Activated CD8-positive, alpha-beta T cell treated with anti-CD3 and anti-CD28 coated beads, Interleukin-2, amount 10 ng/mL, durations not matched to agents 7 days and 5 days (primary cell): ENCODE measurements around the gene CREB3. TPM values are rescaled to one million over a fixed set of nuclear protein-coding genes. Genes with fewer than 3 reads are reported as not detected.

Experiments
- ATAC-seq: fragments of 150-1000 bp; cut with Tn5 transposase; one replicate; pipeline ENCODE4 v1.10.0; 2021; ENCODE audit warnings: moderate library complexity
- CTCF ChIA-PET: fragments of 350-600 bp; sonication (Branson Sonifier 250); formaldehyde crosslinking; loops from one replicate; lab custom pipeline; 2021; ENCODE audit warnings: antibody characterized with exemption; lab: Charles Lee
- POLR2A ChIA-PET: fragments of 350-600 bp; sonication (Branson Sonifier 250); formaldehyde crosslinking; loops from one replicate; lab custom pipeline; 2021; ENCODE audit warnings: antibody characterized with exemption; lab: Charles Lee
- DNase-seq: peaks from one replicate; pipeline ENCODE4 v3.0.0-alpha.2; 2020
- H3K27ac Mint-ChIP-seq: one replicate; pipeline ENCODE4 v1.8.0; 2021; ENCODE audit warnings: mild to moderate bottlenecking, mixed read lengths
- H3K27me3 Mint-ChIP-seq: one replicate; pipeline ENCODE4 v1.8.0; 2021; ENCODE audit warnings: low read depth, mixed read lengths
- H3K36me3 Mint-ChIP-seq: one replicate; pipeline ENCODE4 v1.8.0; 2021; ENCODE audit warnings: low read depth, mixed read lengths
- H3K4me1 Mint-ChIP-seq: one replicate; pipeline ENCODE4 v1.8.0; 2021; ENCODE audit warnings: low read depth, mixed read lengths
- H3K4me3 Mint-ChIP-seq: one replicate; pipeline ENCODE4 v1.8.0; 2021; ENCODE audit warnings: mild to moderate bottlenecking, mixed read lengths
- H3K9me3 Mint-ChIP-seq: one replicate; pipeline ENCODE4 v1.8.0; 2022; ENCODE audit warnings: mixed read lengths; ENCODE audit not compliant: insufficient read depth
- total RNA-seq, 2 experiments: library from RNA; stranded (reverse); gene quantifications; one replicate each; pipeline ENCODE4 v1.2.3, GENCODE V29; 2021

CREB3 gene
- total RNA-seq, 2 experiments from 2014 or later: 21.6 to 21.7 TPM

DNA sequence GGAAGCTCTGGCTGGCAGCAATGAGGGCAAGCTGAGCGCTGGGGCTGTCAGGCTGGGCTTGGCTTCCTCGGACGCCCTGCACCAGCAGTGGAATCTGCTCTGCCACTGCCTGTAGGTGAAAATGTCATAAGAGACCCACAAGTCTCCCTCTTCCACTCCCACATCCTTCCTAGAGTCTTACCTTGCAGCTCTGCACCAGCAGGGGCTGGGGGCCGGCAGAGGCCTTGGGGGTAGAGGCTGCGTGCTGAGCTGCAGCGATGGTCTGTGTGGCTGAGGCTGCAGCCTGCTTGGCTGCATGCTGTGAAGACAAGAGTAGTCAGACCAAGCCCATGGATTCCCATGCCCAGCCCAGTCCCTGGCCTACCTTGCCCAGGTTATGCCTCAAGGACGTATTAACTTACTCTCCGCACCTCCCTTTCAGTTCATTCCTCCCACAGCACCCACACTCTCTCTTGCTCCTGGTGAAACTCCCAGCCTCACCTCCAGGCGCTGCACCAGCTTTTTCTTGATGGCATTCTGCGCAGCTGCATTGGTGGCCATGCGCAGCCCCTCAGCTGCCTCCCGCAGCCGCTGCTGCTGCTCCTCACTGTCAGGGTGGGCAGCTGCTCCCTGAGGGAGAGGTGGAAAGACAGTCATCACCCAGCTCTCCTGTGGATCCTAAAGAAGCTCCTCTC lies 17.8 kb upstream of the CREB3 start:
- CTCF ChIA-PET: interaction anchor here (1.2 to 23.9 kb wide), 3 partner anchors 13 to 98 kb away, joined by 3 to 209 read pairs (median 16); no protein-coding TSS in a partner anchor
- no peaks in the 10 kb centered on the region for H3K9me3 Mint-ChIP-seq
- H3K27ac Mint-ChIP-seq: no peak overlapping the region
- no peak overlapping the region for H3K4me3 Mint-ChIP-seq
- POLR2A ChIA-PET: interaction anchor here (0.7 to 1.7 kb wide), 3 partner anchors 9 to 68 kb away, joined by 3 to 6 read pairs (median 4); no protein-coding TSS in a partner anchor
- peaks cover 82% of the 10 kb centered on the region for H3K36me3 Mint-ChIP-seq
- no peaks in the 10 kb centered on the region for H3K27me3 Mint-ChIP-seq
- H3K4me1 Mint-ChIP-seq: peaks cover 3% of the 10 kb centered on the region
- ATAC-seq (no peak), DNase-seq (no peak)

DNA sequence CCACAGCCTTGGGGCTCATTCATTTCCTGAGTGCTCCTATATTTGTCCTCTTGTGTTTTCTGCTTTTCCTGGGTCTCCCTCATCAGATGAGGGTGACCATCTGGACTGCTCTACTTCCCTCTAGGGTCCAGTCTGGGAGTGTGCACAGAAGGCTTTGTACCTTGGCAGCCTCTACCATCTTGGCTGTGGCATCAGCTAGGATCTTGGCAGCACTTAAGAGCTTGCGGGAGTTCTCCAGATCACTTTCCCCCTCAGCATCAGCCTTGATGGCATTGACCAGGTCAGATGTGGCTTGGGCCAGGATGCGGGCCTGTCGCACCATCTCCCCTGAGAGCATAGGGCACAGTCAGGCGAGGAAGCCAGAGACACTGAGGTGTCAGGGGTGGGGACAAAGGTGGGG lies 16.2 kb upstream of the CREB3 start:
- H3K4me1 Mint-ChIP-seq: peaks cover 3% of the 10 kb centered on the region
- H3K36me3 Mint-ChIP-seq: peaks cover 83% of the 10 kb centered on the region
- CTCF ChIA-PET: interaction anchor here (0.9 to 23.9 kb wide), 3 partner anchors 10 to 20 kb away, joined by 3 to 209 read pairs (median 6); no protein-coding TSS in a partner anchor
- no peak for ATAC-seq
- no peaks in the 10 kb centered on the region for H3K9me3 Mint-ChIP-seq
- no peaks in the 10 kb centered on the region for H3K27me3 Mint-ChIP-seq
- no peak overlapping the region for H3K4me3 Mint-ChIP-seq
- DNase-seq: no peak
- POLR2A ChIA-PET: no interaction called here
- H3K27ac Mint-ChIP-seq: peak overlapping the region; percentile 41

DNA sequence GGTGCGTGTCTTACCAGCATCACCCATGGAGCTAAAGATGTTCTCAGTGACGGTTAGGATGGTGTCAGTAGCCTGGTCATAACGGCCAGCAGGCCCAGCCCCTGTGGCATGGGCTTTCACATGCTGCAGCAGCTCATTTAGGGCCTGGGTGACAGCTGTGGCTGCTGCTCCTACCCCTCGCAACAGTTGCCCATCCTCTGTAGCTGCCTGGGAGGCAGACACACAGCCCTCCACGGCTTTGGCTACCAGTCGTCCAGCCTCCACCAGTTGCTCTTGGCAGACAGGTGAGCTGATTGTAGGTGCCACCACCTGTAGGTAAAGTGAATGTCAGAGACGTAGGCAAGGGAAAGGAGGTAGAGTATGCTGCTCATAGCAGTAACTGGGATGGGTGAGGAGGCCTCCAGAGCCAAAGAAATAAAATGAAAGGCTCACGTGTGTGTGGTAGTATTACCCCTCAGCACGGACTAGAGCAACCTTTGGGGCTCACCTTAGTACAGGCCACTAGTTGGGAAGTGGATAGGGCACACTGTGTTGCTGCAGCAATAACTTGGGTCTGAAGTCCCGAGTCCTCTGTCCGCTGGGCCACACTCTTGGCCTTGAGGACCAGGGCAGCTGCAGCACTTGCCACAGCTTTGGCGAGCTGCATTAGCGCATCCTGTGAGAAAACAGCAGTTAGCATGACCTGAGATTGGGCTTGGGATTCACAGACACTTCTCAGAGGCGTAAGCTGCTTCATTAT lies 15.2 kb upstream of the CREB3 start:
- H3K36me3 Mint-ChIP-seq: peaks cover 85% of the 10 kb centered on the region
- DNase-seq (no peak), ATAC-seq (no peak)
- no peaks in the 10 kb centered on the region for H3K27me3 Mint-ChIP-seq
- no peaks in the 10 kb centered on the region for H3K9me3 Mint-ChIP-seq
- no peak overlapping the region for H3K27ac Mint-ChIP-seq
- peaks cover 3% of the 10 kb centered on the region for H3K4me1 Mint-ChIP-seq
- ChIA-PET POLR2A (interaction anchor here (0.6 to 1.1 kb wide), 2 partner anchors 15 to 554 kb away, joined by 3 read pairs; partner anchors contain the start of genes CREB3 and TLN1), CTCF (interaction anchor here (1.2 to 23.9 kb wide), 3 partner anchors 11 to 21 kb away, joined by 4 to 209 read pairs (median 6); partner anchors contain the start of genes CREB3 and TLN1)
- no peak overlapping the region for H3K4me3 Mint-ChIP-seq

DNA sequence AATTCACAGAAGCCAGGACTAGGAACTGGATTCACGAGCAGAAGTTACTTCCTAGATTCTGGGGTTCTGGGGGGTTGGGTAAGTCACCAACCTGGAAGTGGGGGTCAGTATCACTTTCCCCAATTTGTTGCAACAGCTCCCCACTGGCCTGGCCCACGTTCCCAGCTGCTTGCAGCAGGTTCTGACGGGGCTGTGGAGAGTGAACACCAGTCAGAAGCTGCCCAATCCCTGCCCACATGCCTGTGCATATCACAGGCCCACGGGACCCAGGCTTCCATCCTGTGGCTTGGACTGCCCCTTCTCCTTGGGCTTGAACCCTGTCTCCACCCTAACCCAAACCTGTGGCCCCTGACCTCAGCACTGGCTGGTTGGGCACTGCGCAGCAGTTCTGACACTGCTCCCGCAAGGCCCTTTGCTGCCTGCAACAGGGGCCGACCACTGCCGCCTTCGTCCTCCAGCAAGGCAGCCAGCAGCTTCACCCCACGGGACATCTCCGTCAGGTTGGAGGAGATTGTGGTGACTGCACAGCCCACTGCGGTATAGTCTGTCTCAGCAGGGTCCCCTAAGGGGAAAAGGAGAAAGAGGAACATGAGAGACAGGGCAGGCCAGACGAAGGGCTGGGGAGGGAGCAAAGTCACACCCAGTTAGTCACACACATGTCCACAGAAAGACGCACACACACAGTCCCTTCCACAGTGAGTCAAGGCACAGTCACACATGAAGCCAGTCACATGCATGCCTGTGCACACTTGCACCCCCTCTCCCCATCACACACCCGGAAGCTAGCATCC lies 13.6 kb upstream of the CREB3 start:
- Mint-ChIP-seq H3K27me3 (no peaks in the 10 kb centered on the region), H3K9me3 (no peaks in the 10 kb centered on the region), H3K36me3 (peaks cover 86% of the 10 kb centered on the region), H3K4me1 (peaks cover 3% of the 10 kb centered on the region), H3K4me3 (no peak overlapping the region), H3K27ac (no peak overlapping the region)
- ChIA-PET CTCF (interaction anchor here (1.1 to 23.9 kb wide), 2 partner anchors 9 to 23 kb away, joined by 3 to 209 read pairs; no protein-coding TSS in a partner anchor), POLR2A (no interaction called here)
- ATAC-seq: no peak
- no peak for DNase-seq

DNA sequence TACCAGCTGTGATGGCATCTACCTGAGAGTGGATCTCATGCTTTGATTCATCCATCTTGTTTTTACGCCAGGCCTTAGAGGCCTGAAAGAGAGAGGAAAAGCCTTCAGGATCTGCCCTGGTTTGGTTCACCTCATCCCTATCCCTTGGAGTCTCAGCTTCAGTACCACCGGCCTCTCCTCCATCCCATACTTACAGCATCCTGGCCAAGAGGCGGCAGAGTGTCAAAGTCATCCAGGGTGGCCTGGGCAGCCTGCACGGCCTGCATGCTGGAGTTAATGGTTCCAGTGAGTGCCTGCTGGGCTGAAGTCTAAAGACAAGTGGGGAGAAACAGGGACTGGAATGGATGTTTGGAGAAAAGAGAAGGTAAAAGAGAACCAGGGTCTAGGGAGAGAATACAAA lies 12.9 kb upstream of the CREB3 start:
- Mint-ChIP-seq H3K9me3 (no peaks in the 10 kb centered on the region), H3K4me1 (peaks cover 3% of the 10 kb centered on the region), H3K36me3 (peaks cover 86% of the 10 kb centered on the region), H3K27me3 (no peaks in the 10 kb centered on the region), H3K27ac (no peak overlapping the region), H3K4me3 (no peak overlapping the region)
- DNase-seq: no peak
- no peak for ATAC-seq
- POLR2A ChIA-PET: no interaction called here
- CTCF ChIA-PET: interaction anchor here (2.1 to 23.9 kb wide), 2 partner anchors 12 to 23 kb away, joined by 6 to 209 read pairs; partner anchors contain the start of genes CREB3 and TLN1

DNA sequence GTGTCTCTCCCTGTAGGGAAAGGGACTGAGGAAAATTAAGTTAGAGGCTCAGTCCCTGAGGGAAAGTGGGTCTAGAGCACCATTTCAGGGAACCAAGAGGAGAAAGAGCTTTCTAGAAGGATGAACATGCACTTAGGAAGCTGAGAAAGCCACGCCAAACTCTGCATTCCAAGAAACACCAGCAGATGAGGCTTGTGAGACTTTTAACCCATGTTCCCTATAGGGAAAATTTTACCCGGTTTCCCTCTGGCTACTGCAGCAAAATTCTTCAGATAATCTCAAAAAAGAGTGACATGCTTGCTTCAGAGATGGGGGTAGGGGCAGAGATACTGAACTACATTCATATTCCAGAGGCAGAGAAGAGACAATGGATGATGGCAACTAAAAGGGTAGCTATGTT lies 9.0 kb upstream of the CREB3 start:
- ATAC-seq: no peak
- Mint-ChIP-seq H3K27ac (peak overlapping the region; percentile 47), H3K9me3 (no peaks in the 10 kb centered on the region), H3K27me3 (no peaks in the 10 kb centered on the region), H3K36me3 (peaks cover 72% of the 10 kb centered on the region), H3K4me1 (no peaks in the 10 kb centered on the region), H3K4me3 (no peak overlapping the region)
- DNase-seq: no peak
- ChIA-PET POLR2A (interaction anchor here (1.0 kb wide), 1 partner anchor 8 kb away, joined by 3 read pairs; no protein-coding TSS in a partner anchor), CTCF (interaction anchor here (23.9 kb wide), 1 partner anchor 27 kb away, joined by 209 read pairs; no protein-coding TSS in a partner anchor)

DNA sequence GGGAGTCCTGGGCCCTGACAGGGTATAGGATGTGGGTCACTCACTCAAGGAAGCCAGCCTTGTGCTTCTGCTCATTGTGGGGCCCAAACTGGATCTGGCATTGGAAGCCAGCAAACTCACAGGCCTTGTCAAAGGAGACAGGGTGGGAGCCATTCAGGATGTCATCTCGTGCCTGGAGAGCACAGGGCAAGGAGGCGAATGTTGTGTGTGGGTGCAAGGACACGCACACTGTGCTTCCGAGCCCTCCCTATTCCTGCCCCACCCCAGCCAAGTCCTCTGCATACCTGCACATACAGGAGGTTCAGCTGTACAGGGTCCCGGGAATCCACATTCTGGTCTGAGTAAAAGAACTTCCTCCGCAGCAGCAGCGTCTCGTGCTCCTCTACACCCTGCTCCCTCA lies 8.6 kb upstream of the CREB3 start:
- Mint-ChIP-seq H3K4me1 (no peaks in the 10 kb centered on the region), H3K4me3 (no peak overlapping the region), H3K36me3 (peaks cover 70% of the 10 kb centered on the region), H3K27ac (no peak overlapping the region), H3K27me3 (no peaks in the 10 kb centered on the region), H3K9me3 (no peaks in the 10 kb centered on the region)
- POLR2A ChIA-PET: interaction anchor here (1.0 kb wide), 1 partner anchor 9 kb away, joined by 3 read pairs; no protein-coding TSS in a partner anchor
- ATAC-seq: no peak
- CTCF ChIA-PET: interaction anchor here (23.9 kb wide), 1 partner anchor 28 kb away, joined by 209 read pairs; no protein-coding TSS in a partner anchor
- DNase-seq: no peak

DNA sequence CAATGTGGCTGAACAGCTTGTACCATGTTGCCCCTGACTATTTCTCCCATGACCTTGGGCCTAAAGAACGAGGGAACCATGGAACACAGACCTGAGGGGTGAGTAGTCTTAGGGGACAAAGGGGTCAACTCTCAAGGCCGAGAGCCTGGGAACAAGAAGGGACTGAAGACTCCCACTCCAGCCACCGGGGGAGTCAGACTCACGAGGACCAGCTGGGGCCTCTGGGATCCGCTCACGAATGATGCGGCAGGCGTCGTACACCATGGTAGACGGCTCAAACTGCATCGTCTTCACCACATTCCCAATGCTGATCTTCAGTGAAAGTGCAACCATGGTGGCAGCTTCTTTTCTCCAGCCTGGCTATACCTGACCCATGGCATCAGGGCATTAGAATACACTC lies 7.1 kb upstream of the CREB3 start:
- no peak overlapping the region for H3K27ac Mint-ChIP-seq
- POLR2A ChIA-PET: interaction anchor here (0.6 kb wide), 1 partner anchor 13 kb away, joined by 4 read pairs; no protein-coding TSS in a partner anchor
- no peaks in the 10 kb centered on the region for H3K27me3 Mint-ChIP-seq
- DNase-seq: no peak
- H3K4me3 Mint-ChIP-seq: no peak overlapping the region
- no peaks in the 10 kb centered on the region for H3K9me3 Mint-ChIP-seq
- peaks cover 55% of the 10 kb centered on the region for H3K36me3 Mint-ChIP-seq
- CTCF ChIA-PET: interaction anchor here (4.4 to 23.9 kb wide), 4 partner anchors 21 to 107 kb away, joined by 30 to 209 read pairs (median 90); partner anchors contain the start of genes CD72, GBA2, MSMP and RGP1
- ATAC-seq: no peak
- no peaks in the 10 kb centered on the region for H3K4me1 Mint-ChIP-seq

DNA sequence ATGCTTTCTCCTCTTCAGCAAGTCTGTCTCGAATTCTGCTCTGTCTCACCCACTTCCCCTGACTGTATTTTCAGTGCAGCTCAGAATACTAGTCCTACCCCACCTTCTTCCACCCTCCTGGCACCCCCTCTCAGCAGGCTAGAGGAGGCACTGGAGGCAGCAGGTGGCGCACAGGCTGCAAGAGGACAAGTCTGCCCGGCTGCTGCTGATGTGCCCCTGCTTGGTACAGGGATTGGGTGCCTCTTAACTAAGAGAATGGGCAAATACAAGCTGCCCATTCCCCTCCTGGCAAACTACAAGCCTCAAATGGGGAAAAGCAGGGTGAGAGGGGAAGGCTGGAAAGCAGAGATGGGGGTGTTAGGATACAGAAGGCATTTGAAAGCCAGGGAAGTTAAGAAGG lies 5.5 kb upstream of the CREB3 start:
- H3K4me3 Mint-ChIP-seq: no peak overlapping the region
- DNase-seq (peak; percentile 69), ATAC-seq (peak; percentile 16)
- CTCF ChIA-PET: interaction anchor here (0.8 to 23.9 kb wide), 23 partner anchors 8 to 464 kb away, joined by 3 to 209 read pairs (median 6); partner anchors contain the start of genes ARHGEF39, CCDC107, CD72 and CLTA
- no peaks in the 10 kb centered on the region for H3K27me3 Mint-ChIP-seq
- POLR2A ChIA-PET: interaction anchor here (1.3 to 1.6 kb wide), 2 partner anchors 12 to 79 kb away, joined by 6 to 9 read pairs; no protein-coding TSS in a partner anchor
- H3K36me3 Mint-ChIP-seq: peaks cover 45% of the 10 kb centered on the region
- peak overlapping the region; percentile 82 for H3K27ac Mint-ChIP-seq
- H3K9me3 Mint-ChIP-seq: no peaks in the 10 kb centered on the region
- H3K4me1 Mint-ChIP-seq: peaks cover 4% of the 10 kb centered on the region

DNA sequence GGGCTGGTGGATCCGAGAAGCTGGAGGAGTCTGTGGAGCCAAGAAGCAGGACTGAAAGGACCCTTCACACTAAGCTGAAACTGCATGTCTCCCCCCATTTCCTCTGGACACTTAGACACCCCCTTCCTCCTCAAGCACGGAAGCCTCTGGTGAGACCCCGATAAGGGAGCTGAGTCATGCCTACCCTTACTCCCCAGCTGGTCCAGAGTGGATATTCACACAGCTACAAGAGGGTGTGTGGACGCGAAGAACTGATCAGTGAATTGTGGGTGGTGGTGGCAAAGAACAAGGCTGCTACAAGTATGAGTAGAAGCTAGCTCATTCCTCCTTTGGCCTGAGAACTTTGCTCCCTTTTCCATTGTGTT lies 4.8 kb upstream of the CREB3 start:
- ATAC-seq (no peak), DNase-seq (no peak)
- ChIA-PET CTCF (interaction anchor here (0.8 to 23.9 kb wide), 23 partner anchors 9 to 124 kb away, joined by 3 to 209 read pairs (median 6); partner anchors contain the start of genes ARHGEF39, CCDC107, CD72 and GBA2), POLR2A (interaction anchor here (0.9 to 1.6 kb wide), 6 partner anchors 28 to 739 kb away, joined by 3 to 9 read pairs (median 5); partner anchors contain the start of genes ARHGEF39 and CCDC107)
- Mint-ChIP-seq H3K9me3 (no peaks in the 10 kb centered on the region), H3K36me3 (peaks cover 38% of the 10 kb centered on the region), H3K4me3 (no peak overlapping the region), H3K27me3 (no peaks in the 10 kb centered on the region), H3K27ac (no peak overlapping the region), H3K4me1 (peaks cover 4% of the 10 kb centered on the region)
